Ishikawa (cell line): ENCODE measurements around the gene FAM124B.

Experiments
- CEBPB ChIP-seq: IDR thresholded peaks from 2 replicates; pipeline ENCODE4 v1.6.1; 2012
- EGR1 ChIP-seq: IDR thresholded peaks from 2 replicates; pipeline ENCODE4 v1.6.1; 2012
- EP300 ChIP-seq: IDR thresholded peaks from 2 replicates; pipeline ENCODE4 v1.6.1; 2012; ENCODE audit warnings: borderline replicate concordance
- RAD21 ChIP-seq: IDR thresholded peaks from 2 replicates; pipeline ENCODE4 v1.6.1; 2012; ENCODE audit warnings: low read depth
- TAF1 ChIP-seq: IDR thresholded peaks from 2 replicates; pipeline ENCODE4 v1.6.1; 2012; ENCODE audit warnings: low read depth, mild to moderate bottlenecking
- TCF12 ChIP-seq: IDR thresholded peaks from 2 replicates; pipeline ENCODE4 v1.6.1; 2012; ENCODE audit warnings: low read depth
- TEAD4 ChIP-seq: IDR thresholded peaks from 2 replicates; pipeline ENCODE4 v1.6.1; 2012
- YY1 ChIP-seq: IDR thresholded peaks from 2 replicates; pipeline ENCODE4 v1.6.1; 2012; ENCODE audit warnings: low read depth
- TF ChIP-seq, protein P1 (sequence below): IDR thresholded peaks from 2 replicates; pipeline ENCODE4 v1.6.1; 2012
- TF ChIP-seq, protein P2 (sequence below): IDR thresholded peaks from 2 replicates; pipeline ENCODE4 v1.6.1; 2012
- TF ChIP-seq, protein P3 (sequence below): IDR thresholded peaks from 2 replicates; pipeline ENCODE4 v1.6.1; 2012; ENCODE audit warnings: low read depth, mild to moderate bottlenecking

DNA sequence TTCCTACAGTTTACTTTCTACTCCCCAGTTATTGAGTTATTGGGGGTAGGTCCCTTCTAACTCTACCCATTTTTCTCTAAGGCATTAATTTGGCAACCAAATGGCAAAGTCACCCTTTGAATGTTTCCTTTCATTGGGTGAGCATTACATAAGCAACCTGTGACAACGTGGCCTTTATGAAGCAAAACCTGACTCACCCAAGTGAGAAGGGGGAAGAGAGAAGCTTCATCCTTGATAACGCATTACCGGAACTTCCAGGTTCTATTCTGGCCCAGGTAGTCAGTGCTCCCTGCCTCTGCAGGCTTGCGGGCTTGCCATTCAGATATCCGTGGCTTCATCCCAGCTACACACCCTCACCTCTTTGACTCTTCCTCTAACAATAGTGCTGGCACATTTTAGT, 39.1 kb upstream of the FAM124B start:
- TF ChIP-seq CEBPB = no peak
- no peak for TF ChIP-seq YY1
- TF ChIP-seq, protein P1, sequence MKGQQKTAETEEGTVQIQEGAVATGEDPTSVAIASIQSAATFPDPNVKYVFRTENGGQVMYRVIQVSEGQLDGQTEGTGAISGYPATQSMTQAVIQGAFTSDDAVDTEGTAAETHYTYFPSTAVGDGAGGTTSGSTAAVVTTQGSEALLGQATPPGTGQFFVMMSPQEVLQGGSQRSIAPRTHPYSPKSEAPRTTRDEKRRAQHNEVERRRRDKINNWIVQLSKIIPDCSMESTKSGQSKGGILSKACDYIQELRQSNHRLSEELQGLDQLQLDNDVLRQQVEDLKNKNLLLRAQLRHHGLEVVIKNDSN = no peak
- no peak for TF ChIP-seq EGR1
- no peak for TF ChIP-seq RAD21
- TF ChIP-seq TEAD4 = no peak
- no peak for TF ChIP-seq TAF1
- TF ChIP-seq TCF12 = no peak
- TF ChIP-seq, protein P2, sequence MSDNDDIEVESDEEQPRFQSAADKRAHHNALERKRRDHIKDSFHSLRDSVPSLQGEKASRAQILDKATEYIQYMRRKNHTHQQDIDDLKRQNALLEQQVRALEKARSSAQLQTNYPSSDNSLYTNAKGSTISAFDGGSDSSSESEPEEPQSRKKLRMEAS = no peak
- TF ChIP-seq, protein P3, sequence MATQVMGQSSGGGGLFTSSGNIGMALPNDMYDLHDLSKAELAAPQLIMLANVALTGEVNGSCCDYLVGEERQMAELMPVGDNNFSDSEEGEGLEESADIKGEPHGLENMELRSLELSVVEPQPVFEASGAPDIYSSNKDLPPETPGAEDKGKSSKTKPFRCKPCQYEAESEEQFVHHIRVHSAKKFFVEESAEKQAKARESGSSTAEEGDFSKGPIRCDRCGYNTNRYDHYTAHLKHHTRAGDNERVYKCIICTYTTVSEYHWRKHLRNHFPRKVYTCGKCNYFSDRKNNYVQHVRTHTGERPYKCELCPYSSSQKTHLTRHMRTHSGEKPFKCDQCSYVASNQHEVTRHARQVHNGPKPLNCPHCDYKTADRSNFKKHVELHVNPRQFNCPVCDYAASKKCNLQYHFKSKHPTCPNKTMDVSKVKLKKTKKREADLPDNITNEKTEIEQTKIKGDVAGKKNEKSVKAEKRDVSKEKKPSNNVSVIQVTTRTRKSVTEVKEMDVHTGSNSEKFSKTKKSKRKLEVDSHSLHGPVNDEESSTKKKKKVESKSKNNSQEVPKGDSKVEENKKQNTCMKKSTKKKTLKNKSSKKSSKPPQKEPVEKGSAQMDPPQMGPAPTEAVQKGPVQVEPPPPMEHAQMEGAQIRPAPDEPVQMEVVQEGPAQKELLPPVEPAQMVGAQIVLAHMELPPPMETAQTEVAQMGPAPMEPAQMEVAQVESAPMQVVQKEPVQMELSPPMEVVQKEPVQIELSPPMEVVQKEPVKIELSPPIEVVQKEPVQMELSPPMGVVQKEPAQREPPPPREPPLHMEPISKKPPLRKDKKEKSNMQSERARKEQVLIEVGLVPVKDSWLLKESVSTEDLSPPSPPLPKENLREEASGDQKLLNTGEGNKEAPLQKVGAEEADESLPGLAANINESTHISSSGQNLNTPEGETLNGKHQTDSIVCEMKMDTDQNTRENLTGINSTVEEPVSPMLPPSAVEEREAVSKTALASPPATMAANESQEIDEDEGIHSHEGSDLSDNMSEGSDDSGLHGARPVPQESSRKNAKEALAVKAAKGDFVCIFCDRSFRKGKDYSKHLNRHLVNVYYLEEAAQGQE = no peak
- no peak for TF ChIP-seq EP300
